CD4-positive, alpha-beta T cell treated with Interleukin-6 for 4 hours (primary cell): ENCODE results near the gene ZNF341.

Experiments
- DNase-seq: peaks from one replicate; pipeline ENCODE4 v3.0.0-alpha.2; 2020; ENCODE audit warnings: mixed read lengths

ZNF341 gene

DNA sequence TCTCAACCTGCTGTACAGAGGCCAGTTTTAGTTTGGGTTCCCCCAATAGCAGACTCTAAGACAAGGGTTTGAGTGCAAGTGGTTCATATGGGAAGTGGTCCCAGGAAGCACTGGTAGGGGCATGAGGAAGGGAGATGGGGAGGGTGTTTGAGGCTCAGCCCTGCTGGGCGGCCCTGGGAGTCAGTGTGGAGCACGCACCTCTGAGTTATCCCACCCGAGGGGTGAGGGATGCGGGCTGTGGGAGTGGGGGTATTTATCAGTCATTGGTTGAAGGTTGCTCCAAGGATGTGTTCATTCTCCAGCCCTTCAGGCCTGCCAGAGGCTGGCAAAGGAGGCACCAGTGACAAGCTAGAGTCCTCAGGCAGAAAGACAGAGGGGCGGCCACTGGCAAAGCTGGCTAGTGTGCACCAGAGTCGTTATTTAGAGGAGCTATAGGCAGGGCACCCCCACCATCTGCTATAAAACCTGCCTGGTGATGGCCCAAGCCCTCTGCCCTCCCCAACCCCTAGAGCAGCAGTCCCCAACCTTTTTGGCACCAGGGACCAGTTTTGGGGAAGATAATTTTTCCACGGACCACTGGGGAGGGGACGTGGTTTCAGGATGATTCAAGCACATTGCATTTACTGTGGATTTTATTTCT, 28.2 kb upstream of the ZNF341 start:
- DNase-seq, result no peak

- no peak for DNase-seq
Measured at GRCh38 chr20:33704197-33704924, 27.4 kb upstream of the ZNF341 start.

- DNase-seq, result no peak
Measured at GRCh38 chr20:33707668-33708067, 24.1 kb upstream of the ZNF341 start.

DNA sequence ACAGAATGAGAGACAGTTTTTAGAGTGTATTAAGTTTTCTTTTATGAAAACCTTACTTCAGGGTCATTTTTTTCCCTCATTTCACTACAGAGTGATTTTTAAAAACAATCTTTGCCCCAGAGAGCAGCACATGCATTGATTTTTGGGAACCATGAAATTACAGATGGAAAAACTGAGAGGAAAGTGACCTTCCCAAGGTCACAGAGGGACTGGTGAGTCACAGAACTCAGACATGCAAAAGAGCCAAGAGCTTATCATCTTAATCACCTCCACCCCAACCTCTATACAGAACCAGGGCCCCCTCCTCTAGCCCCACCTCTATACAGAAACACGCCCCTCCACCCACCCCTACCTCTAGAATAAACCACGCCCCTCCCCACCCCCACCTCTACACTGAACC, 22.4 kb upstream of the ZNF341 start:
- no peak for DNase-seq

- no peak for DNase-seq
Measured at GRCh38 chr20:33709905-33710541, 21.8 kb upstream of the ZNF341 start.

DNA sequence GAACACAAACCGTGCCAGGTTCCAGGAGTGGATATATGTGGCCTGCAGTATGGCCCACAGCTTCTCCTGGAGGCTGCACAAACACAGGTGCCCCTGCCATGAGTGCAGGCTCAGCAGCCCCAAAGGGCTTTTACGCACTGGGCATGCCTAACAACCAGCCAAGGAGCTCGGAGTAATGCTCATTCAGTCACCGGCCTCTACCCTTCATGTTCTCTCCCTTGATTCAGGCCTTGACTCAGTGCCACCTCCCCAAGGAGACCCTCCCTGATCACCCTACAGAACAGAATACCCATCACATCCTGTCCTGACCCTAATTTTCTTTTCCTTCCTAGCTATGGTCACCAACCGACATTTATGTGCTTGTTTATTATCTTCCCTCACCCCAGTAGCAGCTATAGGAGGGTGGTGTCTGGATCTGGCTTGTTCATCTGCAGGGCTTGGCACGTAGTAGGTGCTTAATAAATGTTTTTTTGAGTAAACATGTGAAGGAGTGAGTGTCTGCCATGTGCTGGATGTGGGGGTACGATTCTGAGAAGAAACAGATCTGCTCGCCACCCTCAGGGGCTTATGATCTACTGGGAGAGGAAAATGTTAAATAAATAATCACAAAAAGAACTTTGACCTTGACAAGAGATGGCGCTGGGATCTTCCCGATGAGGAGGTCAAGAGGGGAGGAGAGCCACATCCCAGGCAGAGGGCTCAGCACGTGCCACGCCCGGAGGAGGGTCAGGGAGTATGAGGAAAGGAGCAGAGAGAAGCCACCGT, 20.9 kb upstream of the ZNF341 start:
- no peak for DNase-seq

- no peak for DNase-seq
Measured at GRCh38 chr20:33711446-33711738, 20.4 kb upstream of the ZNF341 start.

- DNase-seq, result no peak
Measured at GRCh38 chr20:33713865-33714367, 17.9 kb upstream of the ZNF341 start.

DNA sequence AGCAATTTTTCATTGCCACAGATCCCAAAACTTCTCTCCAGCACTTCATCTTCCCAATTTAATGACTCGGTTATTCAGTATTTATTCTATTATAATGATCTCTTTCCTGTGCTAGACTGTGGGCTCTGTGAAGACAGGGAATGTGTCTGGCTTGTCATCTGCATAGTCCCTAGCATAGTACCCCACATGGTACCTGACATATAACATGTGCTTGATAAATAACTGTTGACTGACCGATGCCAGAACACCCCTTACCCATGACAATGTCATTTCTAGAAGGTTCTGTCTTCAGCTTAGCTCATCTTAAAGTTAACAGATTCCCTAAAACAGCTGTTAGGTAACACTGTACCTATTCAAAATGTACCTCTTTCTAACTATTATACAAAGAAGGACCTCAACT, 15.3 kb upstream of the ZNF341 start:
- no peak for DNase-seq

- no peak for DNase-seq
Measured at GRCh38 chr20:33719277-33719988, 12.4 kb upstream of the ZNF341 start.

GRCh38 chr20:33719989-33720709, 11.6 kb upstream of the ZNF341 start, which contains the start of gene PXMP4:
Gene PXMP4 (minus strand): TSS chr20:33720310. CDS start chr20:33720207, 103 bp downstream.
- DNase-seq, result peak; percentile 90

DNA sequence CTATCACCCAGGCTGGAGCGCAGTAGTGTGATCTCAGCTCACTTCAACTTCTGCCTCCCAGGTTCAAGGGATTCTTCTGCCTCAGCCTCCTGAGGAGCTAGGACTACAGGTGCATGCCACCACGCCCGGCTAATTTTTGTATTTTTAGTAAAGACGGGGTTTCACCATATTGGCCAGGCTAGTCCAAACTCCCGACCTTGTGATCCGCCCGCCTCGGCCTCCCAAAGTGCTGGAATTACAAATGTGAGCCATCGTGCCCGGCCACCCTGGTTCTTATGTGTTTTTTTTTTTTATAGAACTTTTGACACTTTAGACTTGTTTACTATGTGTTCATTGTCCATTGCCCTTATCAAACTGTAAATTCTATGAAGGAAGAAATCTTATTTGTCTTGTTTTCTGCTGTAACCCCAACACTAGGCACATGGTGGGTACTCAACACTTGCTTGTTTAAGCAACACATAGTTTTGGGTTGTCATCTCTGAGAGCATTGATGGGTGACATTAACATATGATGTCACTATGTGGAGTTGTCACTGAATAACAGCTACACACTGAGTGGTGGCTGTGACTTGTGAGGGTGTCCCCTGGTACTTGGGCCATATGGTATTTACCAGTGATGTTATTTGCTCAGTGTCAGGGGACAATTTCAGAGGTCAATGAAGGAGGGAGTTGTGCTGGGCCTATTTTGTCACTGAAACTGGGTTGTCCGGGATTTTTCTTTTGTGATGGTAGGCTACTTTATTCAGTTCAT, 10.2 kb upstream of the ZNF341 start:
- DNase-seq, result no peak

DNA sequence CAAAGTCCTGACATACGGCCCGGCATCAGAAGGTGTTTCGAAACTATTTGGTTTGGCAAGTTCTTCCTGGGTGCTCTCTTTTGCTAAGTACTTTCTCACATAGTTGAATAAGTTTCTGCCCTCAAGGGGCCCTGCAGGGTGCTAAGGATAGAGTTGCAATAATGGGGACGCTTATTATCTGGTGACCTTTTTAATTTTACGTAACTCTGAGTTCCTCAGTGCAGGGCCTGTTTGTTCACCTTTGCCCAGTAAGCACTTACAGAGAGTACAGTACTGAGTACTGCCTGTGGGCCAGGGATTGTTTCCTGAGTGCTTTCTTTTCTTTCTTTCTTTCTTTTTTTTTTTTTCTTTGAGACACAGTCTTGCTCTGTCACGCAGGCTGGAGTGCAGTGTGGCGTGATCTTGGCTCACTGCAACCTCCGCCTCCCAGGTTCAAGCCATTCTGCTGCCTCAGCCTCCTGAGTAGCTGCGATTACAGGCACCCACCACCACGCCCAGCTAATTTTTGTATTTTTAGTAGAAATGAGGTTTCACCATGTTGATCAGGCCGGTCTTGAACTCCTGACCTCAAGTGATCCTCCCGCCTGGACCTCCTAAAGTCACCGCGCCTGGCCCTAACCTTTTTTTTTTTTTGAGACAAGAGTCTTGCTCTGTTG, 7.2 kb upstream of the ZNF341 start:
- DNase-seq, result no peak

GRCh38 chr20:33725607-33726264, 6.1 kb upstream of the ZNF341 start:
- DNase-seq, result no peak

DNA sequence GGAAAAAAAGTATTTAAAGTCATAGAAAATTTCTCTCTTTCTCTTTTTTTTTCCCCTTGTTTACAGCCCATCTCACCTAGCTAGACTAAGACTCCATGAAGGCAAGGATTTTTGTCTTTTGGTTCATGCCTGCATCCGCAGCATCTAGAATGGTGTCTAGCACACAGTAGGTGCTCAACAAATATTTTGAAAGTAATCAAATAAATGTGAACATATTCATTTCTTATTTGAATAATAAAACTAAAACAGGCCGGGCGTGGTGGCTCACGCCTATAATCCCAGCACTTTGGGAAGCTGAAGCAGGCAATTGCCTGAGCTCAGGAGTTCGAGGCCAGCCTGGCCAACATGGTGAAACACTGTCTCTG, 4.7 kb upstream of the ZNF341 start:
- DNase-seq, result no peak

- no peak for DNase-seq
Measured at GRCh38 chr20:33727806-33728205, 4.0 kb upstream of the ZNF341 start.

- DNase-seq, result no peak
Measured at GRCh38 chr20:33728463-33728862, 3.3 kb upstream of the ZNF341 start.

GRCh38 chr20:33729101-33729500, 2.7 kb upstream of the ZNF341 start:
- DNase-seq, result no peak

DNA sequence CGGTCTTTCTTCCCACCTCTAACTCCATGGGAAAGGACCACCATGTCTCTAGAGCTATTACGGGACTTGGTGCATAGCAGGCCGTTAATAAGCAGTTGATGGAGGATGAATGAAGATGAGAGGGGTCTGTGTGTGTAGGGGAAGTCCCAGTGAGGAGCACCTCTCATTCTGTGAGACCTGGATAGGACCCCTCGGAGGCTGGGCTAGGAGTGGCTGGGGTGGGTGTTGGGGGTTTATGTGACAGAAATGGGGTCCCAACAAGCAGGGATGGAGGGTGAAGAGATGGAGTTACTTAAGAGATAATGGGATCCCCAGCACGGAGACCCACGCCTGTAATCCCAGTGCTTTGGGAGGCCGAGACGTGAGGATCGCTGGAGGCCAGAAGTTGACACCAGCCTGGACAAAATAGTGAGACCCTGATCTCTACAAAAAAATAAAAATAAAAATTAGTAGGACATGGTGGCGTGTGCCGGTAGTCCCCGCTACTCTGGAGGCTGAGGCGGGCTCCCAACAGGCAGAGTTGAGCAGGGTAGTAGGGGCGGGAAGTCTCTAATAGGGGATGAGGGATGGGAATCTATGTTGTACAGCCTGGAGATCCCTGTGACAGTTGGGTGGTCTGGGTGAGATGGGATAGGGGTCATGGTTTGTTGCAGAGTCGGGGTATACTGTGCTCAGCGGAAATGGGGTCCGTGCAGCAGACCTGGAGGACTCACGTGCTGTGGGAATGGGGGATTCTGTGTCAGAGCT, 677 bp upstream of the ZNF341 start:
- DNase-seq, result no peak
